Measurements from ENCODE around the gene PON2. TPM values are rescaled to one million over a fixed set of nuclear protein-coding genes. Genes with fewer than 3 reads are reported as not detected.

PON2 gene
- total RNA-seq, 2 donors from 2014 or later, result 66.3 to 66.8 TPM

GRCh38 chr7:95476904-95477594, 42.2 kb upstream of the PON2 start:
- Histone ChIP-seq H3K9me3 (ENCODE audit: control insufficient read depth, low read length) (no peaks in the 10 kb centered on the region), H3K4me3 (ENCODE audit: low read length) (no peak overlapping the region), H3K4me1 (ENCODE audit: control insufficient read depth, insufficient read depth, low read length) (no peaks in the 10 kb centered on the region), H3K27ac (ENCODE audit: low read depth, low read length) (peak overlapping the region; percentile 91), H3K36me3 (ENCODE audit: control insufficient read depth, insufficient read depth, low read length) (no peaks in the 10 kb centered on the region), H3K9ac (ENCODE audit: extremely low read depth, low read length, poor library complexity, severe bottlenecking) (no peak overlapping the region), H3K27me3 (ENCODE audit: control insufficient read depth, insufficient read depth, low read length, poor library complexity, severe bottlenecking) (no peaks in the 10 kb centered on the region)
- no peaks in the 10 kb centered on the region for H3K9me3 Mint-ChIP-seq
- H3K27me3 Mint-ChIP-seq (ENCODE audit: insufficient read depth), result no peaks in the 10 kb centered on the region
- 11 to 15% methylated on average over 9 to 10 of the region's 11 CpGs for WGBS, 2 experiments (ENCODE audit: insufficient coverage in 1 of 2, insufficient read length in 1 of 2)
- H3K27ac Mint-ChIP-seq, result no peak overlapping the region
- no peak overlapping the region for H3K4me3 Mint-ChIP-seq
- TF ChIP-seq, protein P1, sequence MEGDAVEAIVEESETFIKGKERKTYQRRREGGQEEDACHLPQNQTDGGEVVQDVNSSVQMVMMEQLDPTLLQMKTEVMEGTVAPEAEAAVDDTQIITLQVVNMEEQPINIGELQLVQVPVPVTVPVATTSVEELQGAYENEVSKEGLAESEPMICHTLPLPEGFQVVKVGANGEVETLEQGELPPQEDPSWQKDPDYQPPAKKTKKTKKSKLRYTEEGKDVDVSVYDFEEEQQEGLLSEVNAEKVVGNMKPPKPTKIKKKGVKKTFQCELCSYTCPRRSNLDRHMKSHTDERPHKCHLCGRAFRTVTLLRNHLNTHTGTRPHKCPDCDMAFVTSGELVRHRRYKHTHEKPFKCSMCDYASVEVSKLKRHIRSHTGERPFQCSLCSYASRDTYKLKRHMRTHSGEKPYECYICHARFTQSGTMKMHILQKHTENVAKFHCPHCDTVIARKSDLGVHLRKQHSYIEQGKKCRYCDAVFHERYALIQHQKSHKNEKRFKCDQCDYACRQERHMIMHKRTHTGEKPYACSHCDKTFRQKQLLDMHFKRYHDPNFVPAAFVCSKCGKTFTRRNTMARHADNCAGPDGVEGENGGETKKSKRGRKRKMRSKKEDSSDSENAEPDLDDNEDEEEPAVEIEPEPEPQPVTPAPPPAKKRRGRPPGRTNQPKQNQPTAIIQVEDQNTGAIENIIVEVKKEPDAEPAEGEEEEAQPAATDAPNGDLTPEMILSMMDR (conservative IDR thresholded peaks at IDR 0.05), result peak; percentile 89
- peak; percentile 83 for DNase-seq
- H3K4me1 Mint-ChIP-seq, result peaks cover 17% of the 10 kb centered on the region
- no peaks in the 10 kb centered on the region for H3K36me3 Mint-ChIP-seq (ENCODE audit: low read depth)

- Histone ChIP-seq H3K36me3 (ENCODE audit: control insufficient read depth, insufficient read depth, low read length) (no peaks in the 10 kb centered on the region), H3K4me3 (ENCODE audit: low read length) (no peak overlapping the region), H3K27me3 (ENCODE audit: control insufficient read depth, insufficient read depth, low read length, poor library complexity, severe bottlenecking) (no peaks in the 10 kb centered on the region), H3K9me3 (ENCODE audit: control insufficient read depth, low read length) (no peaks in the 10 kb centered on the region), H3K27ac (ENCODE audit: low read depth, low read length) (peak overlapping the region; percentile 91), H3K9ac (ENCODE audit: extremely low read depth, low read length, poor library complexity, severe bottlenecking) (no peak overlapping the region), H3K4me1 (ENCODE audit: control insufficient read depth, insufficient read depth, low read length) (no peaks in the 10 kb centered on the region)
- Mint-ChIP-seq H3K36me3 (ENCODE audit: low read depth) (no peaks in the 10 kb centered on the region), H3K9me3 (no peaks in the 10 kb centered on the region), H3K4me3 (no peak overlapping the region), H3K27ac (no peak overlapping the region), H3K4me1 (peaks cover 17% of the 10 kb centered on the region), H3K27me3 (ENCODE audit: insufficient read depth) (no peaks in the 10 kb centered on the region)
- no peak for DNase-seq
- TF ChIP-seq, protein P1 (conservative IDR thresholded peaks at IDR 0.05), result no peak
- 47 to 86% methylated on average over 2 to 8 of the region's 9 CpGs for WGBS, 2 experiments (ENCODE audit: insufficient coverage in 1 of 2, insufficient read length in 1 of 2)
These were observed 41.4 kb upstream of the PON2 start for GRCh38 chr7:95476072-95476847.

DNA sequence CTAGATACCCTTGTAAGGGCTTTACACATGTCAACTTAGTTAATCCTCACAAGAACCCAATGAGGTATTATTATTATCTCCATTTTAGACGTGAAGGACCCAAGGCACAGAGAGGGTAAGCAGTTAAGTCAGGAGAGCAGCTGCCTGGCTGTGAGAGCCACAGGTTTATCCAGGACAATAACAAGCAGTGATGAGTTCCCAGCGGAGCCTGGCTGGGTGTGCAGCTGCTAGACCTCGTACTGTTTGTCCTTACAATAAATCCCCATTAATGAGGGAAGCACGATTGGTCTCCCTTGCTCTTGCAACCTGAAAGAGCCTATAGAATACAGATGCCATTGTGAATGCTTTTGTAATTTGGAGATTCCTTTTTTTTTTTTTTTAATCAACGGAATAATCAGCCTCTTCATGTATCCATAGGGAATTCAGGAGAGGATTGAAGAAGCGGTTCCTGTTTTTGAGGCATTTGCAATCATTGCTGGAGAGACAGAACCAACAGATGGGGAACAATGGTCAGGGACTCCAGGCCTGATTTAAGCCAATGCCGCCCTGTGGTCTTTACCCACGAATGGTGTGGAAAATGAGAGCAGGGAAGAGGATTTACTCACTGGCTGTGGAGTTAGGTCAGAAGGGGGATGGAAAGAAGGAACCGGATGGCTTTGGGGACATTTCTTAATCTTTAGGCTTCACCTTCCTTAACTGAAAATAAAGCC, 38.6 kb upstream of the PON2 start:
- H3K36me3 ChIP-seq (ENCODE audit: control insufficient read depth, insufficient read depth, low read length), result no peaks in the 10 kb centered on the region
- H3K4me1 ChIP-seq (ENCODE audit: control insufficient read depth, insufficient read depth, low read length), result peaks cover 4% of the 10 kb centered on the region
- H3K27ac ChIP-seq (ENCODE audit: low read depth, low read length), result peak overlapping the region; percentile 95
- Mint-ChIP-seq H3K4me3 (no peak overlapping the region), H3K36me3 (ENCODE audit: low read depth) (no peaks in the 10 kb centered on the region), H3K4me1 (peaks cover 26% of the 10 kb centered on the region), H3K27me3 (ENCODE audit: insufficient read depth) (no peaks in the 10 kb centered on the region), H3K9me3 (no peaks in the 10 kb centered on the region), H3K27ac (no peak overlapping the region)
- 79 to 86% methylated on average over 5 to 9 of the region's 9 CpGs for WGBS, 2 experiments (ENCODE audit: insufficient coverage in 1 of 2, insufficient read length in 1 of 2)
- no peaks in the 10 kb centered on the region for H3K27me3 ChIP-seq (ENCODE audit: control insufficient read depth, insufficient read depth, low read length, poor library complexity, severe bottlenecking)
- TF ChIP-seq, protein P1 (conservative IDR thresholded peaks at IDR 0.05), result no peak
- no peak overlapping the region for H3K9ac ChIP-seq (ENCODE audit: extremely low read depth, low read length, poor library complexity, severe bottlenecking)
- DNase-seq, result no peak
- H3K4me3 ChIP-seq (ENCODE audit: low read length), result no peak overlapping the region
- H3K9me3 ChIP-seq (ENCODE audit: control insufficient read depth, low read length), result no peaks in the 10 kb centered on the region
